Left lung (tissue), 10 donors: ENCODE measurements around the gene HOXA1. TPM values are rescaled to one million over a fixed set of nuclear protein-coding genes. Genes with fewer than 3 reads are reported as not detected.

Experiments
- ATAC-seq: fragments of 200-7000 bp; cut with Tn5 transposase; one replicate; pipeline ENCODE4 v1.9.1; 2020; ENCODE audit warnings: moderate library complexity
- DNase-seq, 4 donors: peaks; one replicate each; pipeline ENCODE4 v3.0.0-alpha.2; 2013 to 2020
- H3K27ac ChIP-seq, 2 donors: fragments of 200-600 bp; sonication (generic) in 1 of 2; one replicate each; pipeline versions ENCODE4 v1.5.0 to v1.8.0; 2020 to 2021
- H3K27me3 ChIP-seq, 2 donors: fragments of 200-600 bp; sonication (generic) in 1 of 2; one replicate each; pipeline versions ENCODE4 v1.5.0 to v1.8.0; 2020 to 2021
- H3K36me3 ChIP-seq, 2 donors: fragments of 200-600 bp; sonication (generic) in 1 of 2; one replicate each; pipeline versions ENCODE4 v1.5.0 to v1.8.0; 2020 to 2021
- H3K4me1 ChIP-seq, 2 donors: fragments of 200-600 bp; one replicate each; pipeline ENCODE4 v1.8.0; 2021
- H3K4me3 ChIP-seq, 2 donors: fragments of 200-600 bp; sonication (generic) in 1 of 2; one replicate each; pipeline versions ENCODE4 v1.5.0 to v1.8.0; 2020 to 2021; ENCODE audit warnings: mild to moderate bottlenecking in 1 of 2
- H3K9me3 ChIP-seq, 2 donors: fragments of 200-600 bp; sonication (generic) in 1 of 2; one replicate each; pipeline versions ENCODE4 v1.5.0 to v1.8.0; 2020 to 2021
- CTCF ChIP-seq, 2 donors: fragments of 200-600 bp; sonication (generic) in 1 of 2; IDR thresholded peaks; one replicate each; pipeline versions ENCODE4 v1.5.0 to v1.8.0; 2021; ENCODE audit warnings: antibody characterized with exemption in 2 of 2
- intact Hi-C, 2 donors: fragments of 100-400 bp; cut with DNase I; formaldehyde crosslinking; loops; one replicate each; pipeline versions ENCODE4 v1.11.2 to v1.14.2; 2022
- polyA plus RNA-seq, 6 donors: library from polyadenylated mRNA; unstranded; fragments of 120-200 nt; gene quantifications; one replicate each; pipeline ENCODE4 v1.2.1, GENCODE V29; 2013; ENCODE audit not compliant: insufficient read length in 6 of 6
- total RNA-seq, 2 donors: library from RNA; stranded (reverse); fragmentation: NEBNext Ultra II Directional; extraction: Animal tissue kit (Norgen Biotek cat#: 25700); gene quantifications; one replicate each; pipeline ENCODE4 v1.2.1, GENCODE V29; 2021
- donor health status: DM: no; HTN: yes; CAD: no.
- donor health status: DM: no; HTN: no; CAD: no.

HOXA1 gene
- total and polyA plus RNA-seq, 8 donors, result 0.50 to 3.1 (median 2.1) TPM

GRCh38 chr7:27104341-27105058 is 8.7 kb upstream of the HOXA1 start:
- ATAC-seq, result no peak
- Histone ChIP-seq H3K27me3 (peaks cover 32 to 94% of the 10 kb centered on the region in 2 donors), H3K9me3 (no peaks in the 10 kb centered on the region), H3K27ac (peak overlapping the region; percentile 70 to 90), H3K36me3 (peaks cover 0 to 6% of the 10 kb centered on the region in 2 donors), H3K4me1 (peaks cover 14 to 39% of the 10 kb centered on the region in 2 donors), H3K4me3 (no peak overlapping the region)
- peak in 2 of 4 donors; percentile 76 to 83 for DNase-seq
- intact Hi-C loops, result no loop called here
- no peak for TF ChIP-seq CTCF (IDR thresholded peaks at IDR 0.05)

- peaks cover 0 to 6% of the 10 kb centered on the region in 2 donors for H3K36me3 ChIP-seq
- H3K9me3 ChIP-seq, result no peaks in the 10 kb centered on the region
- ATAC-seq (no peak), DNase-seq (peak in 2 of 4 donors; percentile 49 to 77)
- H3K4me3 ChIP-seq, result peak overlapping the region in 1 of 2 donors; percentile 33
- no peak for TF ChIP-seq CTCF (IDR thresholded peaks at IDR 0.05)
- intact Hi-C loops, result no loop called here
- peaks cover 32 to 100% of the 10 kb centered on the region in 2 donors for H3K27me3 ChIP-seq
- H3K4me1 ChIP-seq, result peaks cover 14 to 42% of the 10 kb centered on the region in 2 donors
- peak overlapping the region; percentile 70 to 90 for H3K27ac ChIP-seq
Observed at GRCh38 chr7:27103489-27104226, 7.9 kb upstream of the HOXA1 start.

GRCh38 chr7:27102581-27103442 is 7.0 kb upstream of the HOXA1 start, which contains the start of gene HOXA2:
Gene HOXA2, minus strand, starts transcription at chr7:27102683. Its CDS starts 183 bp downstream, at chr7:27102500.
- DNase-seq (peak in 2 of 4 donors; percentile 83 to 86), ATAC-seq (peak; percentile 16)
- H3K9me3 ChIP-seq, result no peaks in the 10 kb centered on the region
- intact Hi-C loops, result no loop called here
- H3K36me3 ChIP-seq, result peaks cover 0 to 6% of the 10 kb centered on the region in 2 donors
- H3K27me3 ChIP-seq, result peaks cover 35 to 100% of the 10 kb centered on the region in 2 donors
- TF ChIP-seq CTCF (IDR thresholded peaks at IDR 0.05), result no peak
- peaks cover 14 to 51% of the 10 kb centered on the region in 2 donors for H3K4me1 ChIP-seq
- H3K27ac ChIP-seq, result peak within 1 kb of the TSS; percentile 70 to 90
- H3K4me3 ChIP-seq, result peak within 1 kb of the TSS; percentile 24 to 33

- Histone ChIP-seq H3K4me3 (peak overlapping the region; percentile 24 to 33), H3K4me1 (peaks cover 14 to 58% of the 10 kb centered on the region in 2 donors), H3K27ac (peak overlapping the region; percentile 70 to 90), H3K27me3 (peaks cover 35 to 100% of the 10 kb centered on the region in 2 donors), H3K36me3 (peaks cover 0 to 6% of the 10 kb centered on the region in 2 donors), H3K9me3 (no peaks in the 10 kb centered on the region)
- no peak for TF ChIP-seq CTCF (IDR thresholded peaks at IDR 0.05)
- DNase-seq (peak in 1 of 4 donors; percentile 80), ATAC-seq (no peak)
- intact Hi-C loops, result no loop called here
Observed at GRCh38 chr7:27101957-27102580, 6.3 kb upstream of the HOXA1 start.
